CD4-positive, alpha-beta T cell treated with Interleukin-15 for 4 hours (primary cell): ENCODE measurements around the gene EPO.

Experiments used
- DNase-seq: peaks from one replicate; pipeline ENCODE4 v3.0.0-alpha.2; 2020; ENCODE audit warnings: low spot score

The EPO gene

GRCh38 chr7:100720279-100720670 lies at the start of gene EPO:
Gene EPO (plus strand): TSS chr7:100720468. CDS start chr7:100720981, 513 bp downstream.
- no peak for DNase-seq

- DNase-seq = no peak
Observed at GRCh38 chr7:100671353-100672327, 48.6 kb upstream of the EPO start.

GRCh38 chr7:100673302-100673941 lies 46.8 kb upstream of the EPO start, which contains the start of gene GNB2:
Gene GNB2 (plus strand): TSS chr7:100673740. CDS start chr7:100676266, 2,526 bp downstream.
- DNase-seq = peak; percentile 100

- peak; percentile 31 for DNase-seq
Observed at GRCh38 chr7:100673942-100674410, 46.3 kb upstream of the EPO start.

- no peak for DNase-seq
Observed at GRCh38 chr7:100674411-100675104, 45.7 kb upstream of the EPO start.

GRCh38 chr7:100675105-100675451 lies 45.2 kb upstream of the EPO start:
- no peak for DNase-seq

GRCh38 chr7:100675581-100676350 lies 44.5 kb upstream of the EPO start:
- DNase-seq = peak; percentile 97

- no peak for DNase-seq
Observed at GRCh38 chr7:100676501-100677306, 43.6 kb upstream of the EPO start.

GRCh38 chr7:100677308-100678267 lies 42.7 kb upstream of the EPO start:
- DNase-seq = no peak

GRCh38 chr7:100678291-100678984 lies 41.8 kb upstream of the EPO start:
- DNase-seq = no peak

- DNase-seq = no peak
Observed at GRCh38 chr7:100679129-100679926, 40.9 kb upstream of the EPO start.

- no peak for DNase-seq
Observed at GRCh38 chr7:100679927-100680575, 40.2 kb upstream of the EPO start.

- no peak for DNase-seq
Observed at GRCh38 chr7:100680576-100681271, 39.5 kb upstream of the EPO start.

- DNase-seq = no peak
Observed at GRCh38 chr7:100681491-100682227, 38.6 kb upstream of the EPO start.

GRCh38 chr7:100682228-100682741 lies 38.0 kb upstream of the EPO start:
- DNase-seq = peak; percentile 30
